Measurements from ENCODE around the gene C17orf58.

C17orf58 gene

GRCh38 chr17:68016838-68017237, 20.6 kb upstream of the C17orf58 start:
- no peak overlapping the region for H3K4me3 ChIP-seq (ENCODE audit: low read depth, low read length)
- TF ChIP-seq, protein P1, sequence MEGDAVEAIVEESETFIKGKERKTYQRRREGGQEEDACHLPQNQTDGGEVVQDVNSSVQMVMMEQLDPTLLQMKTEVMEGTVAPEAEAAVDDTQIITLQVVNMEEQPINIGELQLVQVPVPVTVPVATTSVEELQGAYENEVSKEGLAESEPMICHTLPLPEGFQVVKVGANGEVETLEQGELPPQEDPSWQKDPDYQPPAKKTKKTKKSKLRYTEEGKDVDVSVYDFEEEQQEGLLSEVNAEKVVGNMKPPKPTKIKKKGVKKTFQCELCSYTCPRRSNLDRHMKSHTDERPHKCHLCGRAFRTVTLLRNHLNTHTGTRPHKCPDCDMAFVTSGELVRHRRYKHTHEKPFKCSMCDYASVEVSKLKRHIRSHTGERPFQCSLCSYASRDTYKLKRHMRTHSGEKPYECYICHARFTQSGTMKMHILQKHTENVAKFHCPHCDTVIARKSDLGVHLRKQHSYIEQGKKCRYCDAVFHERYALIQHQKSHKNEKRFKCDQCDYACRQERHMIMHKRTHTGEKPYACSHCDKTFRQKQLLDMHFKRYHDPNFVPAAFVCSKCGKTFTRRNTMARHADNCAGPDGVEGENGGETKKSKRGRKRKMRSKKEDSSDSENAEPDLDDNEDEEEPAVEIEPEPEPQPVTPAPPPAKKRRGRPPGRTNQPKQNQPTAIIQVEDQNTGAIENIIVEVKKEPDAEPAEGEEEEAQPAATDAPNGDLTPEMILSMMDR (IDR thresholded peaks at IDR 0.05; ENCODE audit: low read depth, low read length, missing control alignments): no peak
- no peak for DNase-seq (ENCODE audit: low read depth)

GRCh38 chr17:68015081-68015723, 18.9 kb upstream of the C17orf58 start:
- H3K4me3 ChIP-seq (ENCODE audit: low read depth, low read length): no peak overlapping the region
- TF ChIP-seq, protein P1 (IDR thresholded peaks at IDR 0.05; ENCODE audit: low read depth, low read length, missing control alignments): no peak
- DNase-seq (ENCODE audit: low read depth): no peak

- no peak for DNase-seq (ENCODE audit: low read depth)
- H3K4me3 ChIP-seq (ENCODE audit: low read depth, low read length): no peak overlapping the region
- TF ChIP-seq, protein P1 (IDR thresholded peaks at IDR 0.05; ENCODE audit: low read depth, low read length, missing control alignments): no peak
Observed at GRCh38 chr17:68013385-68013784, 17.1 kb upstream of the C17orf58 start.

GRCh38 chr17:68011199-68011665, 15.0 kb upstream of the C17orf58 start:
- TF ChIP-seq, protein P1 (IDR thresholded peaks at IDR 0.05; ENCODE audit: low read depth, low read length, missing control alignments): peak; percentile 91
- no peak for DNase-seq (ENCODE audit: low read depth)
- H3K4me3 ChIP-seq (ENCODE audit: low read depth, low read length): peak overlapping the region; percentile 48

DNA sequence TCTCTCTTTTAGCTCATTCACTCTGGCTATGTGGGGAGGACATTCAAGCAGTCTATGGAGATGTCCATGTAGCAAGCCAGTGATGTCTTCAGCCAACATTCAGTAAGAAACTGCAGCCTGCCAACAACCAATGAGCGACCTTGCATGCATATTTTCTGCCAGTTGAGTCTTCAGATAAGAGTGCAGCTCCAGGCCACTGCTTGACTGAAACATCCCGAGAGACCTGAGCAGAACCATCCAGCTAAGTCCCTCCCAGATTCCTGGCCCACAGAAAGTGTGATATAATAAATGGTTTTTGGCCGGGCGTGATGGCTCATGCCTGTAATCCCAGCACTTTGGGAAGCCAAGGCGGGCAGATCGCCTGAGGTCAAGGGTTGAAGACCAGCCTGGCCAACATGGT, 10.5 kb upstream of the C17orf58 start:
- TF ChIP-seq, protein P1 (IDR thresholded peaks at IDR 0.05; ENCODE audit: low read depth, low read length, missing control alignments): no peak
- no peak overlapping the region for H3K4me3 ChIP-seq (ENCODE audit: low read depth, low read length)
- no peak for DNase-seq (ENCODE audit: low read depth)

DNA sequence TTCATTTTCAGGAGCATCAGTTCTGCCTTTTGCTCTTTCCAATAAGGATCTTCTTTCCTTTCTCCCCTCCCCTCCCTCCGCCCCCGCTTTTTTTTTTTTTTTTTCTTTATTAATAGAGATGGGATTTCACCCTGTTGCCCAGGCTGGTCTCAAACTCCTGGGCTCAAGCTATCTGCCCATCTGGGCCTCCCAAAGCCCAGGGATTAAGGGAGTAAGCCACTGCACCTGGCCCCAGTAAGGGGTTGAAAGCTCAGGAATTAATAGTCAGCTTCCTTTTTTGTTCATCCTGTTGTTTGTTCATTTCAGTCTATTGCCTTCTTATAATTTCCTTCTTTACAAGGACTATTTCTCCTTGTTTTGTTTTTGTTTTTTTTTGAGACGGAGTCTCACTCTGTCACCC, 7.9 kb upstream of the C17orf58 start:
- no peak overlapping the region for H3K4me3 ChIP-seq (ENCODE audit: low read depth, low read length)
- DNase-seq (ENCODE audit: low read depth): no peak
- TF ChIP-seq, protein P1 (IDR thresholded peaks at IDR 0.05; ENCODE audit: low read depth, low read length, missing control alignments): no peak

DNA sequence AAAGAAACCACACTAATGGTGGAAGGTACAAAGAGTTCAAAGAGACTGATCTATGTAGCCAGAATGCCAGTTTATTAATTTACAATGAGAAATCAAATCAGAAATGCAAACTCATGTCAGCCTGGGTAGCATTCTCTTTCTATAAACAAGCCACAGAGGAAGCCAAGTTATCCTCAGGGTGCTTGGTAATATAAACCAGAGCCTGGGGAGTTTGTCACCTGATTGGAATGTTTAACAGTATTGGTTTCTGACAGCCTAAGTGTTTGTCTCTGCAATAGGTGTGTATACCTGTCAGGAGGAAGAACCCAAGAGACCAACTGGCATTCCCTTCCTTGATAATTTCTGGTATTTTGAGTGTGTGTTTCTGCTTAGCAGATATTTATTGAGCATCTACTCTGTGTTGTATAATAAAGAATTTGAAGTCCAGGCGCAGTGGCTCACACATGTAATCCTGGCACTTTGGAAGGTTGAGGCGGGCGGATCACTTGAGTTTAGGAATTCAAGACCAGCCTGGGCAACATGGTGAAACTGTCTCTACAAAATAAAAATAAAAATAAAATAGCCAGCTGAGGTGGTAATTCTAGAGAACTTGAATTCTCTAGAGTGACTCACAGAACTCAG, 3.1 kb upstream of the C17orf58 start:
- TF ChIP-seq, protein P1 (IDR thresholded peaks at IDR 0.05; ENCODE audit: low read depth, low read length, missing control alignments): no peak
- no peak overlapping the region for H3K4me3 ChIP-seq (ENCODE audit: low read depth, low read length)
- DNase-seq (ENCODE audit: low read depth): no peak

Data from GM12864 (cell line).